K562 (cell line): ENCODE results near the gene NAT9. TPM values are rescaled to one million over a fixed set of nuclear protein-coding genes. Genes with fewer than 3 reads are reported as not detected.

Experiments
- ATAC-seq: fragments of 200-7000 bp; cut with Tn5 transposase; 3 replicates; pipeline ENCODE4 v1.9.1; 2020; ENCODE audit warnings: moderate library complexity
- BruUV-seq: library from RNA; stranded (reverse); fragments of 400-500 nt; replicated peaks from 2 replicates; lab custom pipeline; 2021; lab: Mats Ljungman, UMichigan
- CTCF ChIA-PET: fragments of 300-600 bp; formaldehyde crosslinking; extraction: SDS; loops from one replicate; lab custom pipeline; 2021; ENCODE audit warnings: low intra/inter-chr PET ratio; lab: Yijun Ruan, JAX
- POLR2A ChIA-PET: fragments of 300-600, 350-650 bp; sonication (Branson Sonifier 250); formaldehyde crosslinking; extraction: SDS; loops from one replicate; lab custom pipeline; 2021; ENCODE audit warnings: antibody characterized with exemption, inconsistent platforms; lab: Yijun Ruan, JAX
- DNase-seq, 4 experiments: peaks; one replicate each; pipeline versions ENCODE4 v3.0.0 to v3.0.0-alpha.2; 2011 to 2018; ENCODE audit warnings: low spot score in 3 of 4, mixed read lengths in 3 of 4; ENCODE audit errors: extremely low read depth in 1 of 4
- FAIRE-seq: peaks from 2 replicates; lab custom pipeline; 2011; peaks lifted over from hg19 to GRCh38; lab: Jason Lieb, UNC
- H2AFZ ChIP-seq: 2 replicates; pipeline ENCODE4 v1.6.0; 2011; ENCODE audit warnings: low read depth, low read length, control low read depth, inconsistent platforms
- H3K27ac ChIP-seq: fragments of 200-600 bp; 3 replicates; pipeline ENCODE4 v1.8.0; 2011; ENCODE audit warnings: low read depth, mild to moderate bottlenecking, control low read depth, inconsistent platforms, low read length, moderate library complexity, mixed read lengths; ENCODE audit errors: extremely low read depth
- H3K27me3 ChIP-seq, 2 experiments: fragments of 300-600 bp in 1 of 2; 2 replicates in 1 of 2; 3 replicates in 1 of 2; pipeline versions ENCODE4 v1.6.0 to v1.8.0; 2011; ENCODE audit warnings: inconsistent platforms in 2 of 2, low read length in 2 of 2, mild to moderate bottlenecking in 1 of 2, mixed read lengths in 1 of 2, moderate library complexity in 1 of 2; ENCODE audit not compliant: control insufficient read depth in 2 of 2, insufficient read depth in 2 of 2
- H3K36me3 ChIP-seq: fragments of 300-600 bp; 3 replicates; pipeline ENCODE4 v1.8.0; 2011; ENCODE audit warnings: mild to moderate bottlenecking, low read length, inconsistent platforms; ENCODE audit not compliant: control insufficient read depth, insufficient read depth
- H3K4me1 ChIP-seq, 2 experiments: fragments of 200-600 bp in 1 of 2; replicated peaks in 1 of 2; 2 replicates in 1 of 2; 3 replicates in 1 of 2; pipeline versions ENCODE4 v1.5.1 to v1.8.0; 2011; ENCODE audit warnings: inconsistent platforms in 2 of 2, low read length in 2 of 2, mild to moderate bottlenecking in 1 of 2, mixed read lengths in 1 of 2, moderate library complexity in 1 of 2; ENCODE audit not compliant: control insufficient read depth in 2 of 2, insufficient read depth in 2 of 2
- H3K4me2 ChIP-seq: 2 replicates; pipeline ENCODE4 v1.6.1; 2011; ENCODE audit warnings: low read length, control low read depth, inconsistent platforms, mixed read lengths; ENCODE audit not compliant: insufficient read depth
- H3K4me3 ChIP-seq: fragments of 200-600 bp; sonication (generic), shearing (Covaris generic); 2 replicates; pipeline ENCODE4 v1.5.1; 2016; ENCODE audit warnings: control low read depth, inconsistent platforms
- H3K79me2 ChIP-seq: fragments of 200-600 bp; 3 replicates; pipeline ENCODE4 v1.8.0; 2011; ENCODE audit warnings: low read length, inconsistent platforms; ENCODE audit not compliant: control insufficient read depth, insufficient read depth
- H3K9ac ChIP-seq, 2 experiments: 2 replicates each; pipeline versions ENCODE4 v1.6.0 to v1.6.1; 2011; ENCODE audit warnings: low read depth in 2 of 2, low read length in 2 of 2, control low read depth in 1 of 2, inconsistent platforms in 1 of 2, mild to moderate bottlenecking in 1 of 2, mixed read lengths in 1 of 2; ENCODE audit not compliant: insufficient read depth in 1 of 2
- H3K9me1 ChIP-seq: one replicate; pipeline ENCODE4 v1.6.0; 2011; ENCODE audit warnings: inconsistent platforms, mild to moderate bottlenecking, low read length, moderate library complexity; ENCODE audit not compliant: control insufficient read depth, insufficient read depth
- H3K9me3 ChIP-seq: replicated peaks from 2 replicates; pipeline ENCODE4 v1.5.1; 2011; ENCODE audit warnings: low read depth, low read length, inconsistent platforms; ENCODE audit not compliant: control insufficient read depth, insufficient read depth
- H4K20me1 ChIP-seq: replicated peaks from 2 replicates; pipeline ENCODE4 v1.6.1; 2011; ENCODE audit warnings: low read length, inconsistent platforms, mixed read lengths; ENCODE audit not compliant: control insufficient read depth, insufficient read depth
- EWSR1 ChIP-seq: fragments of 450-650 bp; IDR thresholded peaks from 2 replicates; pipeline ENCODE4 v1.6.1; 2018; ENCODE audit warnings: borderline replicate concordance, mild to moderate bottlenecking, low read depth, moderate library complexity; ENCODE audit not compliant: partially characterized antibody
- FOXA1 ChIP-seq: fragments of 450-650 bp; IDR thresholded peaks from 2 replicates; pipeline ENCODE4 v1.6.1; 2016; ENCODE audit warnings: mild to moderate bottlenecking, borderline replicate concordance
- NR2F6 ChIP-seq: fragments of 450-650 bp; formaldehyde crosslinking; IDR thresholded peaks from 2 replicates; pipeline ENCODE4 v1.4.0; 2020; ENCODE audit warnings: mild to moderate bottlenecking
- TEAD1 ChIP-seq, 2 experiments: fragments of 450-650 bp in 1 of 2; sonication (generic) in 1 of 2; formaldehyde crosslinking; IDR thresholded peaks; 2 replicates each; pipeline versions ENCODE4 v1.4.0 to v1.8.0; 2020 to 2022; ENCODE audit warnings: mild to moderate bottlenecking in 2 of 2, missing genetic modification reagents in 1 of 2
- WGBS: fragments of 100-300 bp; shearing (Covaris generic); methylation state at CpG from one replicate; pipeline ENCODE4 v1.1.6; 2016; ENCODE audit warnings: low coverage, mixed read lengths; ENCODE audit not compliant: insufficient coverage; ENCODE audit errors: missing lambda C conversion rate; 5-methylcytosine and 5-hydroxymethylcytosine counted together
- in situ Hi-C: fragments of 300-500 bp; cut with MboI; formaldehyde crosslinking; loops from 4 replicates; pipeline ENCODE4 v1.15.0; 2018; ENCODE audit warnings: inconsistent platforms, mixed read lengths
- intact Hi-C: fragments of 100-400 bp; cut with micrococcal nuclease; formaldehyde crosslinking; loops from 2 replicates; pipeline ENCODE4 v1.14.2; 2022
- polyA plus RNA-seq, 8 experiments: library from polyadenylated mRNA; depleted of rRNA in 4 of 8; stranded (reverse) in 5 of 8; unstranded in 3 of 8; fragments of >200 nt; fragmentation: Nextera tagmentation in 2 of 8; fragmentation: Illumina TruSeq in 1 of 8; extraction: Ambion mirVana in 2 of 8; extraction: Trizol in 1 of 8; gene quantifications; 2 replicates each; pipeline versions ENCODE4 v1.2.1 to v1.2.3, GENCODE V29; 2011 to 2014; ENCODE audit warnings: inconsistent platforms in 1 of 8, missing spikeins in 1 of 8
- total RNA-seq, 7 experiments: library from RNA; depleted of rRNA in 6 of 7; stranded (reverse); fragments of >200 nt in 6 of 7; fragmentation: Illumina TruSeq in 2 of 7; extraction: Trizol in 2 of 7; gene quantifications; 2 replicates each; pipeline versions ENCODE4 v1.2.1 to v1.2.3, GENCODE V29; 2011 to 2021; ENCODE audit warnings: low replicate concordance in 1 of 7
- TF ChIP-seq, protein P1 (sequence below): fragments of 450-650 bp; IDR thresholded peaks from one replicate; pipeline ENCODE4 v1.6.1; 2018; ENCODE audit warnings: mild to moderate bottlenecking, moderate library complexity; ENCODE audit not compliant: partially characterized antibody

Gene NAT9
- total and polyA plus RNA-seq, 9 of the 15 experiments (the other 6 are each of a cell fraction or from before 2014, with no cell fraction given) = 4.2 to 63.6 (median 40.8) TPM

DNA sequence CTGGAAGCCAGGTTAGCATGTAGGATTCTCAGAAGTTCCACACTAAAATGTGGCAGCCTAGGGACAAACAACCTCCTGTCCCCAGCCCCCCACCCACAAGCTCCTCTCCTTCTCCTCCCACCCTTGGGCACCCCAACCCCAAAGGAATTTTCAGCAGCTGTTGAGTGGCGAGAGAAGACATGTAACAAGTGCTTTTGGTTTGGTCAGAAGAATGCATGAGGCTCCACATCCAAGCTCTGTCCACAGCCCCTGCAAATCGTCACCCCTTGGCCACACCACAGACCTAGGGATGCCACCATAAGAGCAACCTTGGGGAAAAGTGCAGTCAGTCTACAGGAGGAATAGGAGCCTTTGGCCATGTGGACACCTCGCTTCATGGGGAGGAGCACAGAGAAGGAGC is 51.0 kb downstream of the NAT9 start:
- no TSS peak for BruUV-seq
- Histone ChIP-seq H3K4me1 (no peaks in the 10 kb centered on the region), H4K20me1 (no peaks in the 10 kb centered on the region), H3K9me1 (no peaks in the 10 kb centered on the region), H3K9ac (no peak overlapping the region), H3K36me3 (no peaks in the 10 kb centered on the region), H3K4me2 (no peak overlapping the region), H2AFZ (no peak overlapping the region), H3K9me3 (peaks cover 9% of the 10 kb centered on the region; the same call in 1 of the 2 replicates), H3K4me3 (no peak overlapping the region), H3K27ac (no peak overlapping the region), H3K27me3 (peaks cover 7 to 30% of the 10 kb centered on the region in 2 experiments; a peak in 4 of 5 replicates), H3K79me2 (no peaks in the 10 kb centered on the region)
- 0% methylated on average over 3 of the region's 3 CpGs for WGBS
- intact Hi-C loops = no loop called here
- ATAC-seq (no peak), FAIRE-seq (no peak), DNase-seq (no peak)
- TF ChIP-seq FOXA1 = no peak
- TF ChIP-seq NR2F6 (CRISPR knock-in tag) = no peak
- TF ChIP-seq, protein P1, sequence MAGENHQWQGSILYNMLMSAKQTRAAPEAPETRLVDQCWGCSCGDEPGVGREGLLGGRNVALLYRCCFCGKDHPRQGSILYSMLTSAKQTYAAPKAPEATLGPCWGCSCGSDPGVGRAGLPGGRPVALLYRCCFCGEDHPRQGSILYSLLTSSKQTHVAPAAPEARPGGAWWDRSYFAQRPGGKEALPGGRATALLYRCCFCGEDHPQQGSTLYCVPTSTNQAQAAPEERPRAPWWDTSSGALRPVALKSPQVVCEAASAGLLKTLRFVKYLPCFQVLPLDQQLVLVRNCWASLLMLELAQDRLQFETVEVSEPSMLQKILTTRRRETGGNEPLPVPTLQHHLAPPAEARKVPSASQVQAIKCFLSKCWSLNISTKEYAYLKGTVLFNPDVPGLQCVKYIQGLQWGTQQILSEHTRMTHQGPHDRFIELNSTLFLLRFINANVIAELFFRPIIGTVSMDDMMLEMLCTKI = no peak
- no peak for TF ChIP-seq EWSR1
- TF ChIP-seq TEAD1 (CRISPR knock-in tag; IDR thresholded peaks at IDR 0.05) = no peak
- ChIA-PET POLR2A (interaction anchor here (0.8 to 1.1 kb wide), 2 partner anchors 11 kb away, joined by 3 to 4 read pairs; no protein-coding TSS in a partner anchor), CTCF (no interaction called here)
- in situ Hi-C loops = no loop called here
